Jurkat, Clone E6-1 (cell line): Measurements from ENCODE around the gene WWOX.
A peak's percentile ranks its signal among the peaks of the same experiment; 100 is the strongest.

ENCODE experiments used
- DNase-seq: peaks from one replicate; pipeline ENCODE4 v3.0.0-alpha.2; 2011; ENCODE audit warnings: low read depth, low spot score
- H3K4me3 ChIP-seq: 2 replicates; pipeline ENCODE4 v1.5.1; 2011; ENCODE audit warnings: mild to moderate bottlenecking, low read length, control low read depth, moderate library complexity

WWOX gene

DNA sequence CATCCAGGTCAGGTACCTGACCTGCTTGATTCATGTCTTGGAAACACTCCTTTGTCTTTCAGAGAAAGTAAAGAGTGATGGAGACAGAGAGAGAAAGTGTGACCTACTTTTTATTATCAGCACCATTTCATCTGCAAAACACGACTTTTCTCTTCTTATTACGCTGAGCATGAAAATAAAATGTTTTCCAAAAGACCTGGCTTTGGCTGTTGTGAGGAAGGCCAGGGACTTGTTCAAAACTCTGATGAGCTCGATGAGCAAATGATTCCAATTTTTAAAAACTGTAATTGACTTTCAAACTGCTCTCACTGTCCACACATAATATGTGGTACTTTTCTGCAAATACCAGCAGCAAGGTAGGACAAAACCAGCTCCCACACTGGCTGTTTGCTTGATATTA, 821.2 kb downstream of the WWOX start:
- DNase-seq: no peak

DNA sequence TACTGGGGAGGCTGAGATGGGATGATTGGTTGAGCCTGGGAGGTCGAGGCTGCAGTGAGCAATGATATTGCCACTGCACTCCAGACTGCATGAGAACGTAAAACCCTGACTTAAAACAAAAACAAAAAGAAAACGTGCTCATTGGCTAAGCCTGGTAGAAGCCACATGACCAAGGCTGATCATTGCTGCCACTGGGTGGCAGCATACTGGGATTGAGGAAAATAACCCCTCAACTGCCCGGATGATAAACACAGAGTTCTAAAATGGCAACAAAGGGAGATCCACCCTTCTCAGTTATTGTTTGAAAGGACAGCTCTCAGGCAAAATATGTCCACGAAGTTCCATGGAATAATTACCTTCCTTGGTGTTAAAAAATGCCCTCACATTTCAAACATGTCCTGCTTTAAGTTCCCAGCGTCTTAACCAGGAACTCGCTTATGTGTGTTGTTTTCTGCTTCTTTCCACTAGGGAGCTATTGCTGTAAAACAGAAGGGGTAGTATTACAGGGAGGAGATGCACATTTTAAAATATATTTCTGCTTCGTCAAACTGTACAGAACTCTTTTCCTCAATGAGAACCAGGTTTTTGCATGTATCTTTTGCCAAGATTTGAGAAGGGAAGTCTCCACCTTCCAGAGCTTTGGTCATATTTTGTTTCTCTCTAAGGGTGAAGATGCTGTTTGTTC, 825.8 kb downstream of the WWOX start:
- no peak overlapping the region for H3K4me3 ChIP-seq
- DNase-seq: peak; percentile 28

More for the DNA sequence above, 821.2 kb downstream of the WWOX start:
- no peak overlapping the region for H3K4me3 ChIP-seq

DNA sequence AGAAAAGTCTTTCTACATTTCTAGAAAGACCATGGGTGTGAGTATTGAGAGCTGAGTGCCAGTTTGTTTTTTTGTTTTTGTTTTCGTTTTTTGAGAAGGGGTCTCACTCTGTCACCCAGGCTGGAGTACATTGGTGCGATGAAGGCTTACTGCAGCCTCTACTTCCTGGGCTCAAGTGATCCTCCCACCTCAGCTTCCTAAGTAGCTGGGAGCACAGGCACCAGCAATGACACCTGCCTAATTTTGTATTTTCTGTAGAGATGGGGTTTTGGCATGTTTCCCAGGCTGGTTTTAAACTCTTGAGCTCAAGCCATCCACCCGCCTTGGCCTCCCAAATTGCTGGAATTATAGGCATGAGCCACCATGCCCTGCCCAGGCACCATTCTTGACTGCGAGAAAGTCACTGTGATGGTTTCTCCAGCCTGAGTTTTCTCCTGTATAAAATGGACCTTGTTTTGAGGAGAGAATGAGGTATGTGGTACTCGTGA, 827.3 kb downstream of the WWOX start:
- no peak for DNase-seq

GRCh38 chr16:78927766-78928165, 828.3 kb downstream of the WWOX start:
- DNase-seq: no peak
- H3K4me3 ChIP-seq: no peak overlapping the region

More for the DNA sequence above, 827.3 kb downstream of the WWOX start:
- no peak overlapping the region for H3K4me3 ChIP-seq

DNA sequence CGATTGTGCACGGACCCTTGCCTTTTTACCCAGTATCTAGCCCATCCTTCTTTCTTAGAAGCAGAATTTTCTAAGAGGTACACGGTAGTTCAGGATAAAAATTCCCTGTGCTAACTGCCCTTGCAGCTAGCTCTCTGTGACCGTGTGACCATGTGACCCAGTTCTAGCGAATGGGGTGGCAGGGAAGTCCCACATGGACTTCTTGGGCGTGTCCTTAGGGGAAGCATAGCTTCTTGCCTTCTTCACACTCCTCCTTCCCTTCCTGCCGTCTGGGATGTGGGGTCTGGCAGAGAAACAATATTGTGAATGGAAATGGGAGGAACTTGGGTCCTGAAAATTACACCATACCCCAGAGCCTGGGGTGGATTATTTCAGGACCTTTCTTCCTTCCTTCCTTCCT, 830.4 kb downstream of the WWOX start:
- no peak overlapping the region for H3K4me3 ChIP-seq
- DNase-seq: no peak

GRCh38 chr16:78930561-78930960, 831.1 kb downstream of the WWOX start:
- no peak overlapping the region for H3K4me3 ChIP-seq
- DNase-seq: no peak

DNA sequence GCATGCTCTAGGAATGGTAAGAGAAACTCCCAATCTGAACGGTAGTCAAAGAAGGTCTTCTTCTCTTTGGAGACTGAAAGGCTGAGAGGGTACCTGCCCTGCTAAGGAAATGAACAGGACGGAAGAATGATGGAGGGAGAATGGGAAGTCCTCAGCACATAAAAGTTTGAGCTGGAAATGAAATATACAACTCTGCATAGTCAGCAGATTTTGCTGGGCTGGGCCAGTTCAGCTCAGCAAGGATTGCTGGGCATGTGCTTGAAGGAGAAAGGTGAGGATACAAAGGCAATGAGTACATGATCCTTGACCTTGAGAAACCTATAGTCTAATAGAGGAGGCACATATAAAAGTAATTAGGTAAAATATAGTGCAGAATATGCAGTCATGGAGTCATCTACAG, 831.8 kb downstream of the WWOX start:
- no peak overlapping the region for H3K4me3 ChIP-seq
- DNase-seq: no peak

- no peak for DNase-seq
- H3K4me3 ChIP-seq: no peak overlapping the region
These were observed 832.2 kb downstream of the WWOX start for GRCh38 chr16:78931678-78932077.

DNA sequence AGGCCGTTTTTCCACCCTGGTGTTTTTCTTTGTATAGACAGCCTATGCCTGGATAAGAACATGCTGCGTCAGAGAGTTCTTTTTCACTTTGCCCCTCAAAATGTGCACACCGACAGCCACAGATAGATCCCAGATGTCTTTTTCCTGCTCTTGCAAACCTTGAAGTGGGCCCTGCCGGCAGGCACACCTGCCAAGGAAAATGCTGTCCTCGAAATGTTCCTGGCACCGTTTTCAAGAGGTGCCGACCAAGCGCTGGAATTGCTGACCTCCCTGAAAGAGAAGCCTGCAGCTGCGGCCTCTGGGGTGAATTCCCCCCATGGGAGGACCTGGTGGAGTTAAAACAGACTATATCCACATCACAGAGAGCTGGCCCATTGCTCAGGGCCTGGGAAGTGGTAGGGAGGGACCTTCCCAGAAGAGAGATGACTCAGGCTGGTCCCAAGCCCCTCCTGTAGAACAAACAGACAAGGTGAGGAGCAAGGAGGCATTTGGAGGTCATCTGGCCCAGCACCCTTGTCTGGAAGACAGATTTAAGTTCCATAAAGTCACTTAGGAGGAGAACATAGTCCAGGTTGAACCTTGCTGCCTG, 833.0 kb downstream of the WWOX start:
- no peak overlapping the region for H3K4me3 ChIP-seq
- no peak for DNase-seq

GRCh38 chr16:78936060-78936459, 836.6 kb downstream of the WWOX start:
- no peak overlapping the region for H3K4me3 ChIP-seq
- no peak for DNase-seq

DNA sequence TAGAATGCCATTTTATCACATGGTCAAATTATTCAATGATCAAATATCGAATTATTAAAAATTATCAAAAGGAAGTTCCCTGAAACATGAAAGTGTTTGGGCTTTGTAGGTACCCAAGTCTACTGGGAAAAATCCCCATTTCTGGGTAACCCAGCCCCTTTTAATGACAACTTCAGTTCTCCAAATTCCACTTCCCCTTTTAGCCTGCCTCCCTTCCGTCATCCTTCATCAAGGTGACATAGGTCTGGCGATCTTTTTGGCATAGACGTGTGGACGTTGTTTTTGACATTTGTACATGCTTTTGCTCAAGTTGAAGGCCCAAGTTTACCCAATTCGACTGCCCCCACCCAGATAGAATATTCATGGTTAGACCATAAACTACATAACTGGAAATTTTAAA, 840.1 kb downstream of the WWOX start:
- no peak for DNase-seq
- no peak overlapping the region for H3K4me3 ChIP-seq

- no peak for DNase-seq
- no peak overlapping the region for H3K4me3 ChIP-seq
These were observed 843.3 kb downstream of the WWOX start for GRCh38 chr16:78942625-78943245.

DNA sequence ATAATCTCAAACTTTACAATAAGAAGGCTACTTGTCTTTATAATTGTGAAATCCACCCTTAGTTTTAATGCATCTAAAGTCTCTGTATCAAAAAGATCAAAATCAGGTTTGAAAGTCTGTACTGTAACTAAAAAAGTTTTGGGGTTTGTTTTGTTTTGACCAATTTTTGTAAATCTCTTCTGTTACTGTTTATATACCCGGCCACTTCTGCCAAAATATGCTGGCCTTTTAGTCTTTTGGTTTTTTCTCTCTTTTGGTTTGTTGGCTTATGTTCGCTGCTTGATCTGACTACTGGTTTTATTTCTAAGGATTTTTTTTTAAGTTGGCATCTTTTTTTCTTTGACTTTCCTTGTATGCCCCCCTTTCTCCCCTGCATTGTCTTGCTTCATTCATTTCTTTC, 845.9 kb downstream of the WWOX start:
- no peak overlapping the region for H3K4me3 ChIP-seq
- DNase-seq: no peak

GRCh38 chr16:78946556-78946955, 847.1 kb downstream of the WWOX start:
- H3K4me3 ChIP-seq: no peak overlapping the region
- DNase-seq: no peak

DNA sequence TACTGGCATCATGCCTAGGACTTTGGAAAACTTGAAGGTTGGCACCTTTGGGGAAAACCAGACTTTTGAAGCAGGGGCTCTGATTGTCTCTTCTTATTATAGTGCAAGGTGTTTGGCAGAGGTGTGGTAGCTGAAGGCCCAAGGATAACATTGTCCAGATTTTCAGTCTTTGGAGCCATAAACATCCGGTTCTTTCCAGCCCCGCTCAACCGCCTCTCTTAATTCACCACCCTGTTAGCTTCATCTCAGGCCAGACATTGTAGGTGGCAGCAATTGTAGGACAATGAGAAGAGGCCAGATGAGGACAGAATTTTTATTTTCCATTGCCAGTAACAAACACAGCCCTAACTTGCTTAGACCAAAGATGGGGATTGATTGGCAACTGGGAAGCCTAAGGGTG, 851.3 kb downstream of the WWOX start:
- DNase-seq: no peak
- H3K4me3 ChIP-seq: no peak overlapping the region

- DNase-seq: no peak
- H3K4me3 ChIP-seq: no peak overlapping the region
These were observed 853.2 kb downstream of the WWOX start for GRCh38 chr16:78952630-78953029.

DNA sequence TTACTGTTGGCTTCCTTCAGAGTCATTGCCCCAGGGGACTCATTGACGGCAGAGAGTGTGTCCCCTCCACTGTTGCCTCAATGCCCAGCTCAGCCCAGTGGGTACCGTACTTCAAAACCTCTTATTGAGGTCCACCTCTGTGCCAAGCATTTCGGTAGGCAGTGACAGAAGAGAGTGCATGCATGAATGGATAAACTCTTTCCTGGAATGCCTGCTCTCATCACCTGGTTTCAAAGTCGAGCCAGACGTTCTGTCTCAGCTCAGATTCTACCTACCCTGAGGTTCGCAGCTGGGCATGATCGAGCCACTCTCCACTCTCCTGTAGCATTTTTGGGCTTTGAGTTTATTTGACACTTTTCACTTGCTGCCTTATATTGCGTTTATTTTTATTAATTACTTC, 854.1 kb downstream of the WWOX start:
- H3K4me3 ChIP-seq: no peak overlapping the region
- no peak for DNase-seq

DNA sequence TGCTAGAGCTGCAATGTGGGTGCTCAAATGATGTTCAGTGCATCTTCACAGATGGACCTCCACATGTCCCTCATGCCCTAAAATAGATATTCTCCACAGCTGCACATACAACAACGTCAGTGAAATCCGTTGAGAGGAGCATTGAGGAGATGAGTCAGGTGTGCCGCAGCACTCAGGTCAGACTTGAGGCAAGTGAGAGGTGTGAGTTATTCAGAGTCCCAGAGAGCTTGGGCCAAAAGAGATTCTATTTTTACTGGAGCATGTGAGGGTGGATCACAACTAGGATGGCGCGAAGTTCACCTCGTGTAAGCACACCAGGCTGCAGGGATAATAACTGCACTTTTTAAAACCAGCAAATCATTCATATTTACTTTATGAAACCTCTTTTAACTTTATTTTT, 855.8 kb downstream of the WWOX start:
- no peak overlapping the region for H3K4me3 ChIP-seq
- DNase-seq: no peak

- H3K4me3 ChIP-seq: no peak overlapping the region
- DNase-seq: no peak
These were observed 857.4 kb downstream of the WWOX start for GRCh38 chr16:78956859-78957258.

DNA sequence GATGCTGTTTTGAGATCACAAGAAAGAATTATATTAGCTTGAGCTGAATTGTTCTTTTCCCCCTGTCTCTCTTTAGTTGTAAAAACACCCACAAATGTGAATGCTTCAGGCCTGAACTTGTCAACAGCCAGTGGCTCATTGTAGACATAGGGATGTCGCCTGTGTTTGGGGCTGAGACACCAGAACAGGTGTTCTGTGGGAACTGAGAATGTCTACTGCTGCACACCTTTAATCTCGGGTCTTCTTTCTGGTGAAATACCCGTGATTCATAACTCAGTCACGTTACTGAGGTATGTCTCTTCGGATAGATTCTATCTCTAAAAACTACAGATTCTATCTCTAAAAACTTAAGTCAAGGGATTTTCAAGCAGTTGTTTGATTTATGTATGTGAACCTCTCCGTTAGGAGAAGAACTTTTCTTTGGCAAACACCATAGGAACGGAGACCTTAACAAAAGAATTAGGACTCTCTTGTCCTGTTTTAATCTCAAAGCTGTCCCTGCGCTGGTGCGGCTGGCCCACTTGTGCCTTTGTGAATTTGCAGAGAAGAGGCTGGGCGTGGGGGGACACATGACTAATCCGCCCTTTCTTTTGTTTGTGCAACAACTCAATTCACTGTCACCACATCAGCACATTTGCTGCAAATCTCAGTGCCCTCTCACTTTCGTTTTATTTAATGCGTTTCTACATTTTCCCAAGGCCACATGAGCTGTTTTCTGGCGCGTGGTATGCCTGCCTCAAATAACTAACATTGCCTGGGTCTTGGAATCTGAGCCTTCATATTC, 858.1 kb downstream of the WWOX start:
- no peak overlapping the region for H3K4me3 ChIP-seq
- DNase-seq: no peak
